Chondrocyte (in vitro differentiated cells): ENCODE results near the gene CMPK2. TPM values are rescaled to one million over a fixed set of nuclear protein-coding genes. Genes with fewer than 3 reads are reported as not detected.
"Not testable (repeated sequence)": the region's sequence is repeated elsewhere in the genome, so short reads cannot be mapped to it uniquely, and the experiment has no call there.

Experiments
- DNase-seq: peaks from one replicate; pipeline ENCODE4 v3.0.0; 2021; ENCODE audit warnings: mixed read lengths, low spot score
- H3K27ac Mint-ChIP-seq: one replicate; pipeline ENCODE4 v1.8.0; 2021; ENCODE audit warnings: mild to moderate bottlenecking, moderate library complexity, mixed read lengths; ENCODE audit not compliant: unreplicated experiment
- H3K27me3 Mint-ChIP-seq: 2 replicates; pipeline ENCODE4 v1.8.0; 2021; ENCODE audit warnings: low read depth, mixed read lengths
- H3K36me3 Mint-ChIP-seq: 2 replicates; pipeline ENCODE4 v1.8.0; 2021; ENCODE audit warnings: low read depth, mixed read lengths
- H3K4me1 Mint-ChIP-seq: 2 replicates; pipeline ENCODE4 v1.8.0; 2021; ENCODE audit warnings: low read depth, mild to moderate bottlenecking, mixed read lengths
- H3K4me3 Mint-ChIP-seq: one replicate; pipeline ENCODE4 v1.8.0; 2021; ENCODE audit warnings: mild to moderate bottlenecking, moderate library complexity, mixed read lengths; ENCODE audit not compliant: unreplicated experiment
- H3K9me3 Mint-ChIP-seq: 2 replicates; pipeline ENCODE4 v1.8.0; 2021; ENCODE audit warnings: low read depth, mixed read lengths
- CTCF ChIP-seq: fragments of 200-600 bp; sonication (generic); IDR thresholded peaks from 2 replicates; pipeline ENCODE4 v1.5.0; 2021; ENCODE audit warnings: antibody characterized with exemption, mild to moderate bottlenecking, moderate library complexity
- total RNA-seq: library from RNA; stranded (reverse); gene quantifications from 3 replicates; pipeline ENCODE4 v1.2.1, GENCODE V29; 2021

CMPK2 gene
- total RNA-seq, 1 donor from 2014 or later, result 0.95 TPM

GRCh38 chr2:6911721-6912120 is 46.0 kb upstream of the CMPK2 start:
- Mint-ChIP-seq H3K27ac (no peak overlapping the region), H3K27me3 (peaks cover 2% of the 10 kb centered on the region), H3K4me3 (no peak overlapping the region), H3K9me3 (no peaks in the 10 kb centered on the region), H3K4me1 (no peaks in the 10 kb centered on the region), H3K36me3 (no peaks in the 10 kb centered on the region)
- TF ChIP-seq CTCF, result no peak
- no peak for DNase-seq

GRCh38 chr2:6909431-6910385 is 44.0 kb upstream of the CMPK2 start:
- TF ChIP-seq CTCF, result no peak
- Mint-ChIP-seq H3K4me3 (no peak overlapping the region), H3K27me3 (peaks cover 4% of the 10 kb centered on the region), H3K9me3 (no peaks in the 10 kb centered on the region), H3K36me3 (no peaks in the 10 kb centered on the region), H3K27ac (no peak overlapping the region), H3K4me1 (no peaks in the 10 kb centered on the region)
- DNase-seq, result no peak

- H3K9me3 Mint-ChIP-seq, result peaks cover 3% of the 10 kb centered on the region
- H3K27me3 Mint-ChIP-seq, result peaks cover 4% of the 10 kb centered on the region
- no peak for DNase-seq
- H3K36me3 Mint-ChIP-seq, result peaks cover 1% of the 10 kb centered on the region
- no peak overlapping the region for H3K4me3 Mint-ChIP-seq
- no peaks in the 10 kb centered on the region for H3K4me1 Mint-ChIP-seq
- H3K27ac Mint-ChIP-seq, result no peak overlapping the region
- TF ChIP-seq CTCF, result no peak
These were observed 42.6 kb upstream of the CMPK2 start for GRCh38 chr2:6908291-6908690.

GRCh38 chr2:6906165-6906741 is 40.5 kb upstream of the CMPK2 start:
- no peaks in the 10 kb centered on the region for H3K4me1 Mint-ChIP-seq
- DNase-seq, result no peak
- no peak overlapping the region for H3K4me3 Mint-ChIP-seq
- no peak overlapping the region for H3K27ac Mint-ChIP-seq
- peaks cover 10% of the 10 kb centered on the region for H3K27me3 Mint-ChIP-seq
- H3K36me3 Mint-ChIP-seq, result peaks cover 12% of the 10 kb centered on the region
- no peak for TF ChIP-seq CTCF
- peaks cover 19% of the 10 kb centered on the region for H3K9me3 Mint-ChIP-seq

- no peak overlapping the region for H3K27ac Mint-ChIP-seq
- H3K9me3 Mint-ChIP-seq, result peaks cover 19% of the 10 kb centered on the region
- no peak for TF ChIP-seq CTCF
- no peak overlapping the region for H3K4me3 Mint-ChIP-seq
- H3K27me3 Mint-ChIP-seq, result peaks cover 11% of the 10 kb centered on the region
- H3K36me3 Mint-ChIP-seq, result peaks cover 12% of the 10 kb centered on the region
- no peak for DNase-seq
- H3K4me1 Mint-ChIP-seq, result no peaks in the 10 kb centered on the region
These were observed 40.0 kb upstream of the CMPK2 start for GRCh38 chr2:6905668-6906067.

GRCh38 chr2:6902581-6902980 is 36.9 kb upstream of the CMPK2 start:
- H3K4me3 Mint-ChIP-seq, H3K4me1 Mint-ChIP-seq, DNase-seq, H3K27ac Mint-ChIP-seq: not testable (repeated sequence)
- H3K9me3 Mint-ChIP-seq, result peaks cover 19% of the 10 kb centered on the region
- H3K36me3 Mint-ChIP-seq, result peaks cover 12% of the 10 kb centered on the region
- peaks cover 12% of the 10 kb centered on the region for H3K27me3 Mint-ChIP-seq
